ENCODE data around the gene LIN28A. TPM values are rescaled to one million over a fixed set of nuclear protein-coding genes. Genes with fewer than 3 reads are reported as not detected.

The LIN28A gene
- total and polyA plus RNA-seq, 10 of the 15 experiments (the other 5 are each of a cell fraction or from before 2014, with no cell fraction given) = 0.13 to 0.59 (median 0.30) TPM; not detected in 7

- TF ChIP-seq, protein P1, sequence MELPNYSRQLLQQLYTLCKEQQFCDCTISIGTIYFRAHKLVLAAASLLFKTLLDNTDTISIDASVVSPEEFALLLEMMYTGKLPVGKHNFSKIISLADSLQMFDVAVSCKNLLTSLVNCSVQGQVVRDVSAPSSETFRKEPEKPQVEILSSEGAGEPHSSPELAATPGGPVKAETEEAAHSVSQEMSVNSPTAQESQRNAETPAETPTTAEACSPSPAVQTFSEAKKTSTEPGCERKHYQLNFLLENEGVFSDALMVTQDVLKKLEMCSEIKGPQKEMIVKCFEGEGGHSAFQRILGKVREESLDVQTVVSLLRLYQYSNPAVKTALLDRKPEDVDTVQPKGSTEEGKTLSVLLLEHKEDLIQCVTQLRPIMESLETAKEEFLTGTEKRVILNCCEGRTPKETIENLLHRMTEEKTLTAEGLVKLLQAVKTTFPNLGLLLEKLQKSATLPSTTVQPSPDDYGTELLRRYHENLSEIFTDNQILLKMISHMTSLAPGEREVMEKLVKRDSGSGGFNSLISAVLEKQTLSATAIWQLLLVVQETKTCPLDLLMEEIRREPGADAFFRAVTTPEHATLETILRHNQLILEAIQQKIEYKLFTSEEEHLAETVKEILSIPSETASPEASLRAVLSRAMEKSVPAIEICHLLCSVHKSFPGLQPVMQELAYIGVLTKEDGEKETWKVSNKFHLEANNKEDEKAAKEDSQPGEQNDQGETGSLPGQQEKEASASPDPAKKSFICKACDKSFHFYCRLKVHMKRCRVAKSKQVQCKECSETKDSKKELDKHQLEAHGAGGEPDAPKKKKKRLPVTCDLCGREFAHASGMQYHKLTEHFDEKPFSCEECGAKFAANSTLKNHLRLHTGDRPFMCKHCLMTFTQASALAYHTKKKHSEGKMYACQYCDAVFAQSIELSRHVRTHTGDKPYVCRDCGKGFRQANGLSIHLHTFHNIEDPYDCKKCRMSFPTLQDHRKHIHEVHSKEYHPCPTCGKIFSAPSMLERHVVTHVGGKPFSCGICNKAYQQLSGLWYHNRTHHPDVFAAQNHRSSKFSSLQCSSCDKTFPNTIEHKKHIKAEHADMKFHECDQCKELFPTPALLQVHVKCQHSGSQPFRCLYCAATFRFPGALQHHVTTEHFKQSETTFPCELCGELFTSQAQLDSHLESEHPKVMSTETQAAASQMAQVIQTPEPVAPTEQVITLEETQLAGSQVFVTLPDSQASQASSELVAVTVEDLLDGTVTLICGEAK (IDR thresholded peaks at IDR 0.05; ENCODE audit: borderline replicate concordance) = no peak
- no peak for TF ChIP-seq SP1 (IDR thresholded peaks at IDR 0.05; ENCODE audit: low read depth, low read length)
- no peak for TF ChIP-seq ESRRA (IDR thresholded peaks at IDR 0.05; ENCODE audit: low read length)
- no peak for TF ChIP-seq SRF (IDR thresholded peaks at IDR 0.05; ENCODE audit: low read depth in 2 of 2, low read length in 2 of 2)
- no peak for TF ChIP-seq CHD1 (IDR thresholded peaks at IDR 0.05; ENCODE audit: low read depth, low read length)
- no peak for TF ChIP-seq PML (IDR thresholded peaks at IDR 0.05; ENCODE audit: low read length)
- TF ChIP-seq SUPT20H (IDR thresholded peaks at IDR 0.05; ENCODE audit: borderline replicate concordance, control insufficient read depth, low read depth, low read length) = no peak
- TF ChIP-seq MAX (IDR thresholded peaks at IDR 0.05; ENCODE audit: low read depth, low read length) = no peak
- TF ChIP-seq USF1 (IDR thresholded peaks at IDR 0.05; ENCODE audit: borderline replicate concordance, extremely low read length, insufficient read depth, low read depth, low read length) = no peak
- no peak for TF ChIP-seq TBL1XR1 (IDR thresholded peaks at IDR 0.05; ENCODE audit: low read depth, low read length)
- no peak for TF ChIP-seq CHD2 (IDR thresholded peaks at IDR 0.05; ENCODE audit: borderline replicate concordance, low read depth, low read length)
- no peak for TF ChIP-seq GABPA (IDR thresholded peaks at IDR 0.05; ENCODE audit: low read depth)
- TF ChIP-seq BCL3 (IDR thresholded peaks at IDR 0.05; ENCODE audit: borderline replicate concordance, insufficient read depth, low read depth, low read length, poor library complexity, severe bottlenecking) = no peak
- no peak for TF ChIP-seq ZNF207 (IDR thresholded peaks at IDR 0.05; ENCODE audit: borderline replicate concordance)
- Histone ChIP-seq H3K4me1 (ENCODE audit: control insufficient read depth, insufficient read depth, low read length) (no peaks in the 10 kb centered on the region), H3K9me3 (replicated peaks; ENCODE audit: control insufficient read depth, insufficient read depth, low read length) (no peaks in the 10 kb centered on the region), H3K79me2 (ENCODE audit: control insufficient read depth, insufficient read depth, low read length) (no peaks in the 10 kb centered on the region), H4K20me1 (ENCODE audit: control insufficient read depth, insufficient read depth) (no peaks in the 10 kb centered on the region), H3K27me3 (replicated peaks in 1 of 2; ENCODE audit: control insufficient read depth in 2 of 2, insufficient read depth in 2 of 2, low read length in 1 of 2) (no peaks in the 10 kb centered on the region), H3K27ac (ENCODE audit: control insufficient read depth, insufficient read depth) (no peak overlapping the region), H2AFZ (ENCODE audit: control insufficient read depth, low read depth, low read length) (no peak overlapping the region), H3K36me3 (ENCODE audit: control insufficient read depth in 2 of 2, insufficient read depth in 2 of 2, low read length in 1 of 2) (peaks cover 3 to 13% of the 10 kb centered on the region in 2 experiments), H3K4me2 (ENCODE audit: control insufficient read depth, insufficient read depth) (no peak overlapping the region), H3K9ac (ENCODE audit: control insufficient read depth, insufficient read depth, low read length) (no peak overlapping the region), H3K4me3 (no peak overlapping the region)
- in situ Hi-C loops (cut with MboI) = no loop called here
- DNase-seq (ENCODE audit: low read depth, low spot score) (no peak), ATAC-seq (no peak), FAIRE-seq (no peak)
- ChIA-PET SMC1A (ENCODE audit: uncharacterized antibody, unreplicated experiment) (interaction anchor here (1.0 kb wide), 1 partner anchor 20 kb away, joined by 3 read pairs; no protein-coding TSS in a partner anchor), CTCF (interaction anchor here (0.5 to 1.5 kb wide), 2 partner anchors 20 to 30 kb away, joined by 3 to 4 read pairs; no protein-coding TSS in a partner anchor), POLR2A (no interaction called here), RAD21 (ENCODE audit: unreplicated experiment) (no interaction called here)
- BruUV-seq (replicated peaks) = no TSS peak
- WGBS (ENCODE audit: insufficient coverage, insufficient replicate concordance, low lambda C conversion rate, missing lambda C conversion rate) = 83% methylated on average over 3 of the region's 3 CpGs
- intact Hi-C loops (cut with micrococcal nuclease; ENCODE audit: unreplicated experiment) = no loop called here
Observed at GRCh38 chr1:26449868-26450267, 39.3 kb downstream of the LIN28A start.
